GM18861 (cell line): ENCODE data around the gene SH2B3.

ENCODE experiments used
- ATAC-seq: cut with Tn5 transposase; IDR thresholded peaks from one replicate; pipeline ENCODE4 v1.9.1; 2021; ENCODE audit not compliant: unreplicated experiment

Gene SH2B3

DNA sequence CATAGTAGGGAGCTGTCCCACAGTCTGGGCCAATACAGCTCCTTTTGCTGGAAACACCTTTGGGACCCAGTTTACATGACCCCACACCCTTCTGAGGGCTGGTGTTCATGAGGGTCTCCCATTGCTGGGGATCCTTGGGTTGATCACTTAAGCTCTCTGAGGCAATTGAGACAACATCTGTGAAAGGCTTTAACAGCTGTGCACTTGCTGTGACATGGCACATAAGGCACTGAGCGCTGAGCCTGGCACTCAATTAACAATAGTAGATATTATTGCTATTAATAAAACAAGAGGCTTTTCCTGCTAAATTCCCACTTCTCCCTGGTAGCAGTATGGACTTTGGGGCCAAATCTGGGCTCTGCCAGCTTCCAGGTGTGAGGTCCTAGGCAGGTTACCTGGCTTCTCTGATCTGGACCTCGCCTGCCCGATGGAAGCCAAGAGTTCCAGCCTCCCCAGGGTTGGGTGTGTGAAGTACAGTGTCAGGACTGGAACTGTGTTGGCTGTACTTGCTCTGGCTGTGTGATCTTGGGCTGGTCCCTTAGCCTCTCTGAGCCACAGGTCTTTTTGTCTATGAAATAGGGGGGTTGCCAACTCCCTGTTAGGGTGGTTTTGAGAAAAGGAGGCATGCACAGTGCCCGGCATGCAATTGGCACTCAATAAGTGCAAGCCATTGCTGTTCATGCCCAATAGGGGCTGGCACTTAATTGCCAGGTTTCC, 3.1 kb downstream of the SH2B3 start:
- ATAC-seq = no peak

DNA sequence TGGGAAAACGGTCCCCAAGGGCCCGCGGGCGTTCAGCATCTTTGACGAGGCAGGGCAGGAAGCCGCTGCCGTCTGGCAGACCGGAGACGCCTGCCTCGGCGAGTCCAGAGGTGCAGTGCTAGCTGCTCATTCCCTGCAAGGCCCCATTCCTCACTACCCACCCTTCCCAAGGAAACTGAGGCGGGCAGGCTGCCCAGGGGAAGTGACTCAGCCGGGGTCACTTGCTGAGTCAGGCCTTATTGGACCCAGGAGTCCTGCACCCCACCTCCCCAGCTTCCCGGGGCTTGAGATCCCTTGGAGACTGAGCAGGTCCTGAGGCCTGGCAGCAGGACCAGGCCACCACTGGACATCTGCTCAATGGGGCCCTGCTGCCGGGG, 3.7 kb downstream of the SH2B3 start:
- ATAC-seq = no peak

GRCh38 chr12:111409780-111410430, 4.2 kb downstream of the SH2B3 start:
- no peak for ATAC-seq

- no peak for ATAC-seq
Observed at GRCh38 chr12:111410431-111411184, 4.9 kb downstream of the SH2B3 start.

GRCh38 chr12:111411185-111411764, 5.6 kb downstream of the SH2B3 start:
- no peak for ATAC-seq

- ATAC-seq = no peak
Observed at GRCh38 chr12:111412007-111412829, 6.5 kb downstream of the SH2B3 start.

- ATAC-seq = no peak
Observed at GRCh38 chr12:111412830-111413441, 7.2 kb downstream of the SH2B3 start.

- no peak for ATAC-seq
Observed at GRCh38 chr12:111413442-111414086, 7.8 kb downstream of the SH2B3 start.

- ATAC-seq = no peak
Observed at GRCh38 chr12:111414711-111415252, 9.1 kb downstream of the SH2B3 start.

GRCh38 chr12:111417290-111417689, 11.6 kb downstream of the SH2B3 start:
- no peak for ATAC-seq

GRCh38 chr12:111417784-111418593, 12.3 kb downstream of the SH2B3 start:
- no peak for ATAC-seq

DNA sequence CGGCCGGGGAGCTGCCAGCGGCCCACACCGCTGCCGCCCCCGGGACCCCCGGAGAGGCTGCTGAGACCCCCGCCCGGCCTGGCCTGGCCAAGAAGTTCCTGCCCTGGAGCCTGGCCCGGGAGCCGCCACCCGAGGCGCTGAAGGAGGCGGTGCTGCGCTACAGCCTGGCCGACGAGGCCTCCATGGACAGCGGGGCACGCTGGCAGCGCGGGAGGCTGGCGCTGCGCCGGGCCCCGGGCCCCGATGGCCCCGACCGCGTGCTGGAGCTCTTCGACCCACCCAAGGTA, 12.8 kb downstream of the SH2B3 start:
- ATAC-seq = no peak

DNA sequence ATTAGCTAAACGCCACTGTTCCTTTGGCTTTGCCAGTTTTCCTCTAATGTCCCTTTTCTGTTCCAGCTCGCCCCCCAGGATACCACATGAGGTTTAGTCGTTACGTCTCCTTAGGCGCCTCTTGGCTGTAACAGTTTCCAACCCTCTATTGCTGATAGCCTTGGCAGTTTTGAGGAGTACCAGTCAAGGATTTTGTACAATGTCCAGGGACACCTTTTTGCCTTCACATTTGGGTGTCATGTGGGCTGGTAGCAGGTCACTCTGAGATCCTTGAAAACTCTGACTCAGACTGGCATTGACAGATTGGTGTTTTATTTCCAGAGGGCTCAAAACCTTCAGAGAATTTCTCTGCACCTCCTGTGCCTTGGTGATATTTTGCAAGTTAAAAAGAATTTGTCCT, 14.1 kb downstream of the SH2B3 start:
- no peak for ATAC-seq

DNA sequence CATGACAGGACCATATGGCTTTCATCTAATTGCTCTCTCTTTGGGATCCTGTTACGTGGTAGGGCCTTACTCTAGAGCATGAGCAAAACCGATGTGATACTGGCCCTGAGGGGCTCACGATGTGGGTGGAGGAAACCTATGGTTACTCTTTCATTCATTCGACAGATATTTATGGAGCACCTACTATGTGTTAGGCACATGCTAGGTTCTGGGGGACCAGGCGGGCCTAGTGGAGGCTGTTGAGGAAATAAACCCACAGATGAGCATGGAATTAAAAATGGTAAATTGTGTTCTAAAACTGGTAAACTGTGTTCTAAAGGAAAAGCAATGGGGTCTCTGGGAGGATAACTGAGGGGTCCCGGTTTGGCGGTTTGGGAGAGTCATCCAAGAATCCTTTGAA, 14.8 kb downstream of the SH2B3 start:
- ATAC-seq = no peak

DNA sequence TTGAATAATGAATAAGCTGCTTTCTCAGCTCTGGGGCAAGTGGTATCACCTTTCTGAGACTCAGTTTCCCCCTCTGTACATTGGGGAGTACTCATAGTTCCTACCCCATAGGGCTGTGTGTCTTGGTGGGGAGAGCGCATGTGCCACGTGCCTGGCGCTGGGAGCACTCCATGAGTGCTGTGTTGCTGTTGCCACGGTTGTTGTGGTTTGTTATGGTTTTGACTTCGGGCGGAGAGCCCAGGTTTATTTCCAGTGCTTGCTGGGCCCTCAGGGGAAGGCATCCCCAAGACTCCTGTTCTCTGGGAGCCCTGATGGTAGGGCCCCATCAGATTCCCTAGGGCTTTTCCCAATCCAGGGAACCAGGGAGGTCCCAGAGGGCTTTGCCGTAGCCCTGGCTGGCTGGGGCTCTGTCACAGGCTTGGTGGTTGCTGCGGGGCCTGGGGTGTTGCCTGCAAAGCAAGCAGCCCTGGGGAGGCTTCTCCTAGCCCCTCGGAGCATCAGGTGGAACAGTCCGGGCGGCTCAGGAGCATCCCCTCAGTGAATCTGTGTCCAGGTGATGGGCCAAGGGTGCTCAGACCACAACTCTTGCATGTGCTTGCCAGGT, 18.6 kb downstream of the SH2B3 start:
- ATAC-seq = no peak

DNA sequence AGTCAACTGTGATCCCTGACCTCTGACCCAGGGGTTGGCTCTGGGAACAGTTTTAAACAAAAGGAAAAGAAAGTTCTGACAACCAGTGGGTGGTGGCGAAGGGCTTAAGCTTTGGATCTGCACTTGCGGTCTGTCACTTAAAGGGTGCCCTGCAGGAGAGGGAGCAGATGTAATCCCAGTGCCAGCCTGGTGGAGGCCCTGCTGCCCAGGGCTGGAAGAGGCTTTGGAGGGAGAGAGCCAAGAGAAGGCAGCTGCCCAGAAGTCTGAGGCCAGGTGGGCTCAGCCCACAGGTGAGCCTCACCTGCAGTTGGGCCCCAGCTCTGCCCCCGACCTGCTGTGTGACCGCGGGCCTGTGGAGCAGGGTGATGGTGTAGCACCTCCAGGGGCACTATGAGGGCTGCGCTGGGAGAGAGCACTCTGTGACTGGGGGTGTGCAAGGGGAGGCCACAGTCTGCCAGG, 19.1 kb downstream of the SH2B3 start:
- no peak for ATAC-seq

- ATAC-seq = no peak
Observed at GRCh38 chr12:111425655-111426054, 19.9 kb downstream of the SH2B3 start.

DNA sequence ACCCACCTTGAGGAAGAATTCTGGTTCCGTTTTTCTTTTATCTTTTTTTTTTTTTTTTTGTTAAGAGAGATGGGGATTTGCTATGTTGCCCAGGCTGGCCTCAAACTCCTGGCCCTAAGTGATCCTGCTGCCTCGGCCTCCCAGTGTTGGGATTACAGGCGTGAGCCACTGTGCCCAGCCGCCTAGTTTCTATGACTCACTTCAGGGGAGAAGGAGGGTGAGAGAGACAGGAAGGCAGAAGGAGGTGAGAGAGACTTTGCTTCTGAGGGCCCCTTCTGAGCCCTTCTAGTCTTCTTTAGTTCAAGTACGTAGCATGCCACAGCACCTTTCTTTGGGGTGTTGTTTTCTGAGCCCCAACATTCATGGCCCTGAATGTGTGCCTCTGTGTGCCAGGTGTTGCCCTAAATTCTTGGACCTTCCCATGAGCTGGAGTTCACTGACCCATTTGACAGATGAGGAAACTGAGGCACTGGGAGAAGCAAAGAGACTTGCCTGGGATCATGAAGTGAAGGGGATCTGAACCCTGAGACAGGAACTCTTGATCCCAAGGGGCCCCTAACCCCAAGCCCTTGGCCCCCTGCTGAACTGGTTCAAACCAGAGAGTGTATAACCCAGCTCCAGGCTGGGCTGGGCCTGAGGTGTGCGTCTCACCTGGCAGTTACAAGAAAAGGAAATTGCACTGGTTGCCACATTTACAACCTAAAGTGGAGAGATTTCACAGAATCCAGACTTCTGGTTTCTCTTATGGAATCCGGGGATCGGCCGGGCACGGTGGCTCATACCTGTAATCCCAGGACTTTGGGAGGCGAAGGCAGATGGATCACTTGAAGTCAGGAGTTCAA, 20.8 kb downstream of the SH2B3 start:
- no peak for ATAC-seq
